Measurements from ENCODE around the gene CCR6. TPM values are rescaled to one million over a fixed set of nuclear protein-coding genes. Genes with fewer than 3 reads are reported as not detected.

The CCR6 gene
- total and polyA plus RNA-seq, 2 of the 13 experiments (the other 11 are each of a cell fraction or from before 2014, with no cell fraction given): 4.5 to 8.7 TPM

DNA sequence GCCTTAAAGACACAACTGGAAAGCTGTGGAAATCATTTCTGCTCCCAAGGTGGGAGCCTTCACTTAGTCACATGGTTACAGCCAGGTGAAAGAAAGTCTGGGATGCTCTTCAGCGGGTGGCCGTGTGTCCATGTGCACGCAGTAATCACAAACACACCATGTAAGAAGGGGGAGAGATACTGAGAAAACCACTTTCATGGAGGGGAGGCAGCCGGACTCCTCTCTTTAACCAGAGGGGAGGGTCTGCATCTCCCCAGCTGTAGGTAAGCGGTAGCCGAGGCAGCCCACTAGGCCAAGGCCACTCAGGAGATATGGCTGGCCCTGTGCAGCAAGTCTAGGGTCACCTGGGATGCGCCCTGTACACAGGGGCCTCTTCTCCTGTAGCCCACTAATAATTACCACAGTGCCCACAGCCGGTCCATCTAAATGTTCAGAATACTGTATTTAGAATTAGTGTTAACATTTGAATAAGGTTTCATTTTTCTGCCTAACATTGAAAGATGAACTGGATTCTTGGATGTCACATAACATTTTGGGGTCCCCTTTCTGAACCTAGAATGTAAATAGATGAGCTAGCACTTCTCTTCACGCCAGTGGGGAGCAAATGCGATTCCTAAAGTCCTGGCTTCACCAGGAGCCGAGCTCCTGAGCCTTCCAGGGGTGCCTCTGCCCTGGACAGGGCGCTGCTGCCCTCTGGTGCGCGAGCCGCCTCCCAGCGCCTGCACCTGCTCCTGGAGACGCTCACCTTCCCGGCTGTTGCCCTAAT, 19.0 kb downstream of the CCR6 start (continued):
- TF ChIP-seq, protein P1, sequence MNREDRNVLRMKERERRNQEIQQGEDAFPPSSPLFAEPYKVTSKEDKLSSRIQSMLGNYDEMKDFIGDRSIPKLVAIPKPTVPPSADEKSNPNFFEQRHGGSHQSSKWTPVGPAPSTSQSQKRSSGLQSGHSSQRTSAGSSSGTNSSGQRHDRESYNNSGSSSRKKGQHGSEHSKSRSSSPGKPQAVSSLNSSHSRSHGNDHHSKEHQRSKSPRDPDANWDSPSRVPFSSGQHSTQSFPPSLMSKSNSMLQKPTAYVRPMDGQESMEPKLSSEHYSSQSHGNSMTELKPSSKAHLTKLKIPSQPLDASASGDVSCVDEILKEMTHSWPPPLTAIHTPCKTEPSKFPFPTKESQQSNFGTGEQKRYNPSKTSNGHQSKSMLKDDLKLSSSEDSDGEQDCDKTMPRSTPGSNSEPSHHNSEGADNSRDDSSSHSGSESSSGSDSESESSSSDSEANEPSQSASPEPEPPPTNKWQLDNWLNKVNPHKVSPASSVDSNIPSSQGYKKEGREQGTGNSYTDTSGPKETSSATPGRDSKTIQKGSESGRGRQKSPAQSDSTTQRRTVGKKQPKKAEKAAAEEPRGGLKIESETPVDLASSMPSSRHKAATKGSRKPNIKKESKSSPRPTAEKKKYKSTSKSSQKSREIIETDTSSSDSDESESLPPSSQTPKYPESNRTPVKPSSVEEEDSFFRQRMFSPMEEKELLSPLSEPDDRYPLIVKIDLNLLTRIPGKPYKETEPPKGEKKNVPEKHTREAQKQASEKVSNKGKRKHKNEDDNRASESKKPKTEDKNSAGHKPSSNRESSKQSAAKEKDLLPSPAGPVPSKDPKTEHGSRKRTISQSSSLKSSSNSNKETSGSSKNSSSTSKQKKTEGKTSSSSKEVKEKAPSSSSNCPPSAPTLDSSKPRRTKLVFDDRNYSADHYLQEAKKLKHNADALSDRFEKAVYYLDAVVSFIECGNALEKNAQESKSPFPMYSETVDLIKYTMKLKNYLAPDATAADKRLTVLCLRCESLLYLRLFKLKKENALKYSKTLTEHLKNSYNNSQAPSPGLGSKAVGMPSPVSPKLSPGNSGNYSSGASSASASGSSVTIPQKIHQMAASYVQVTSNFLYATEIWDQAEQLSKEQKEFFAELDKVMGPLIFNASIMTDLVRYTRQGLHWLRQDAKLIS (CRISPR knock-in tag; IDR thresholded peaks at IDR 0.05): no peak
- TF ChIP-seq, protein P2, sequence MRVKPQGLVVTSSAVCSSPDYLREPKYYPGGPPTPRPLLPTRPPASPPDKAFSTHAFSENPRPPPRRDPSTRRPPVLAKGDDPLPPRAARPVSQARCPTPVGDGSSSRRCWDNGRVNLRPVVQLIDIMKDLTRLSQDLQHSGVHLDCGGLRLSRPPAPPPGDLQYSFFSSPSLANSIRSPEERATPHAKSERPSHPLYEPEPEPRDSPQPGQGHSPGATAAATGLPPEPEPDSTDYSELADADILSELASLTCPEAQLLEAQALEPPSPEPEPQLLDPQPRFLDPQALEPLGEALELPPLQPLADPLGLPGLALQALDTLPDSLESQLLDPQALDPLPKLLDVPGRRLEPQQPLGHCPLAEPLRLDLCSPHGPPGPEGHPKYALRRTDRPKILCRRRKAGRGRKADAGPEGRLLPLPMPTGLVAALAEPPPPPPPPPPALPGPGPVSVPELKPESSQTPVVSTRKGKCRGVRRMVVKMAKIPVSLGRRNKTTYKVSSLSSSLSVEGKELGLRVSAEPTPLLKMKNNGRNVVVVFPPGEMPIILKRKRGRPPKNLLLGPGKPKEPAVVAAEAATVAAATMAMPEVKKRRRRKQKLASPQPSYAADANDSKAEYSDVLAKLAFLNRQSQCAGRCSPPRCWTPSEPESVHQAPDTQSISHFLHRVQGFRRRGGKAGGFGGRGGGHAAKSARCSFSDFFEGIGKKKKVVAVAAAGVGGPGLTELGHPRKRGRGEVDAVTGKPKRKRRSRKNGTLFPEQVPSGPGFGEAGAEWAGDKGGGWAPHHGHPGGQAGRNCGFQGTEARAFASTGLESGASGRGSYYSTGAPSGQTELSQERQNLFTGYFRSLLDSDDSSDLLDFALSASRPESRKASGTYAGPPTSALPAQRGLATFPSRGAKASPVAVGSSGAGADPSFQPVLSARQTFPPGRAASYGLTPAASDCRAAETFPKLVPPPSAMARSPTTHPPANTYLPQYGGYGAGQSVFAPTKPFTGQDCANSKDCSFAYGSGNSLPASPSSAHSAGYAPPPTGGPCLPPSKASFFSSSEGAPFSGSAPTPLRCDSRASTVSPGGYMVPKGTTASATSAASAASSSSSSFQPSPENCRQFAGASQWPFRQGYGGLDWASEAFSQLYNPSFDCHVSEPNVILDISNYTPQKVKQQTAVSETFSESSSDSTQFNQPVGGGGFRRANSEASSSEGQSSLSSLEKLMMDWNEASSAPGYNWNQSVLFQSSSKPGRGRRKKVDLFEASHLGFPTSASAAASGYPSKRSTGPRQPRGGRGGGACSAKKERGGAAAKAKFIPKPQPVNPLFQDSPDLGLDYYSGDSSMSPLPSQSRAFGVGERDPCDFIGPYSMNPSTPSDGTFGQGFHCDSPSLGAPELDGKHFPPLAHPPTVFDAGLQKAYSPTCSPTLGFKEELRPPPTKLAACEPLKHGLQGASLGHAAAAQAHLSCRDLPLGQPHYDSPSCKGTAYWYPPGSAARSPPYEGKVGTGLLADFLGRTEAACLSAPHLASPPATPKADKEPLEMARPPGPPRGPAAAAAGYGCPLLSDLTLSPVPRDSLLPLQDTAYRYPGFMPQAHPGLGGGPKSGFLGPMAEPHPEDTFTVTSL (CRISPR knock-in tag; IDR thresholded peaks at IDR 0.05; ENCODE audit: borderline replicate concordance): no peak
- TF ChIP-seq JDP2 (CRISPR knock-in tag; IDR thresholded peaks at IDR 0.05; ENCODE audit: borderline replicate concordance): no peak
- TF ChIP-seq PAWR (CRISPR knock-in tag; IDR thresholded peaks at IDR 0.05; ENCODE audit: borderline replicate concordance): no peak
- TF ChIP-seq NFIB (CRISPR knock-in tag; IDR thresholded peaks at IDR 0.05; ENCODE audit: borderline replicate concordance): no peak
- TF ChIP-seq MEIS2 (CRISPR knock-in tag; IDR thresholded peaks at IDR 0.05): no peak
- 0 out of 2 replicates have a peak, but pooled peaks have one; percentile 22 for TF ChIP-seq ZBTB7B (CRISPR knock-in tag; IDR thresholded peaks at IDR 0.05)
- TF ChIP-seq, protein P3, sequence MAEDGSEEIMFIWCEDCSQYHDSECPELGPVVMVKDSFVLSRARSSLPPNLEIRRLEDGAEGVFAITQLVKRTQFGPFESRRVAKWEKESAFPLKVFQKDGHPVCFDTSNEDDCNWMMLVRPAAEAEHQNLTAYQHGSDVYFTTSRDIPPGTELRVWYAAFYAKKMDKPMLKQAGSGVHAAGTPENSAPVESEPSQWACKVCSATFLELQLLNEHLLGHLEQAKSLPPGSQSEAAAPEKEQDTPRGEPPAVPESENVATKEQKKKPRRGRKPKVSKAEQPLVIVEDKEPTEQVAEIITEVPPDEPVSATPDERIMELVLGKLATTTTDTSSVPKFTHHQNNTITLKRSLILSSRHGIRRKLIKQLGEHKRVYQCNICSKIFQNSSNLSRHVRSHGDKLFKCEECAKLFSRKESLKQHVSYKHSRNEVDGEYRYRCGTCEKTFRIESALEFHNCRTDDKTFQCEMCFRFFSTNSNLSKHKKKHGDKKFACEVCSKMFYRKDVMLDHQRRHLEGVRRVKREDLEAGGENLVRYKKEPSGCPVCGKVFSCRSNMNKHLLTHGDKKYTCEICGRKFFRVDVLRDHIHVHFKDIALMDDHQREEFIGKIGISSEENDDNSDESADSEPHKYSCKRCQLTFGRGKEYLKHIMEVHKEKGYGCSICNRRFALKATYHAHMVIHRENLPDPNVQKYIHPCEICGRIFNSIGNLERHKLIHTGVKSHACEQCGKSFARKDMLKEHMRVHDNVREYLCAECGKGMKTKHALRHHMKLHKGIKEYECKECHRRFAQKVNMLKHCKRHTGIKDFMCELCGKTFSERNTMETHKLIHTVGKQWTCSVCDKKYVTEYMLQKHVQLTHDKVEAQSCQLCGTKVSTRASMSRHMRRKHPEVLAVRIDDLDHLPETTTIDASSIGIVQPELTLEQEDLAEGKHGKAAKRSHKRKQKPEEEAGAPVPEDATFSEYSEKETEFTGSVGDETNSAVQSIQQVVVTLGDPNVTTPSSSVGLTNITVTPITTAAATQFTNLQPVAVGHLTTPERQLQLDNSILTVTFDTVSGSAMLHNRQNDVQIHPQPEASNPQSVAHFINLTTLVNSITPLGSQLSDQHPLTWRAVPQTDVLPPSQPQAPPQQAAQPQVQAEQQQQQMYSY (CRISPR knock-in tag; IDR thresholded peaks at IDR 0.05): no peak
- 0 out of 2 replicates have a peak, but pooled peaks have one; percentile 58 for TF ChIP-seq ZNF256 (CRISPR knock-in tag; conservative IDR thresholded peaks at IDR 0.05)
- TF ChIP-seq KDM6A (CRISPR knock-in tag; IDR thresholded peaks at IDR 0.05; ENCODE audit: low read depth): no peak
- TF ChIP-seq, protein P4, sequence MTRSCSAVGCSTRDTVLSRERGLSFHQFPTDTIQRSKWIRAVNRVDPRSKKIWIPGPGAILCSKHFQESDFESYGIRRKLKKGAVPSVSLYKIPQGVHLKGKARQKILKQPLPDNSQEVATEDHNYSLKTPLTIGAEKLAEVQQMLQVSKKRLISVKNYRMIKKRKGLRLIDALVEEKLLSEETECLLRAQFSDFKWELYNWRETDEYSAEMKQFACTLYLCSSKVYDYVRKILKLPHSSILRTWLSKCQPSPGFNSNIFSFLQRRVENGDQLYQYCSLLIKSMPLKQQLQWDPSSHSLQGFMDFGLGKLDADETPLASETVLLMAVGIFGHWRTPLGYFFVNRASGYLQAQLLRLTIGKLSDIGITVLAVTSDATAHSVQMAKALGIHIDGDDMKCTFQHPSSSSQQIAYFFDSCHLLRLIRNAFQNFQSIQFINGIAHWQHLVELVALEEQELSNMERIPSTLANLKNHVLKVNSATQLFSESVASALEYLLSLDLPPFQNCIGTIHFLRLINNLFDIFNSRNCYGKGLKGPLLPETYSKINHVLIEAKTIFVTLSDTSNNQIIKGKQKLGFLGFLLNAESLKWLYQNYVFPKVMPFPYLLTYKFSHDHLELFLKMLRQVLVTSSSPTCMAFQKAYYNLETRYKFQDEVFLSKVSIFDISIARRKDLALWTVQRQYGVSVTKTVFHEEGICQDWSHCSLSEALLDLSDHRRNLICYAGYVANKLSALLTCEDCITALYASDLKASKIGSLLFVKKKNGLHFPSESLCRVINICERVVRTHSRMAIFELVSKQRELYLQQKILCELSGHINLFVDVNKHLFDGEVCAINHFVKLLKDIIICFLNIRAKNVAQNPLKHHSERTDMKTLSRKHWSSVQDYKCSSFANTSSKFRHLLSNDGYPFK (CRISPR knock-in tag; IDR thresholded peaks at IDR 0.05; ENCODE audit: borderline replicate concordance): no peak; the same call in 1 of the 2 replicates

All from HepG2 (cell line).